ENCODE data around the gene RPS25. TPM values are rescaled to one million over a fixed set of nuclear protein-coding genes. Genes with fewer than 3 reads are reported as not detected.

The RPS25 gene
- total and polyA plus RNA-seq, 2 donors from 2014 or later: 852 to 1,047 TPM

- Histone ChIP-seq H3K4me1 (ENCODE audit: control insufficient read depth in 2 of 3, insufficient read depth in 2 of 3, low read depth in 1 of 3, low read length in 3 of 3) (peaks cover 0 to 8% (median 0%) of the 10 kb centered on the region in 3 donors), H3K27ac (ENCODE audit: low read depth in 2 of 2, low read length in 2 of 2) (no peak overlapping the region), H3K27me3 (ENCODE audit: control insufficient read depth, insufficient read depth, low read length) (no peaks in the 10 kb centered on the region), H3K9ac (ENCODE audit: low read length in 3 of 3) (no peak overlapping the region), H3K4me3 (ENCODE audit: low read length in 3 of 3) (no peak overlapping the region), H3K9me3 (ENCODE audit: control insufficient read depth in 2 of 3, insufficient read depth in 1 of 3, low read length in 3 of 3) (no peaks in the 10 kb centered on the region), H3K36me3 (ENCODE audit: control insufficient read depth in 2 of 3, insufficient read depth in 3 of 3, low read length in 3 of 3) (peaks cover 7 to 28% (median 21%) of the 10 kb centered on the region in 3 donors)
- no peak for DNase-seq
- intact Hi-C loops (cut with DNase I): no loop called here
- FAIRE-seq: no peak
- no peak for TF ChIP-seq CTCF (IDR thresholded peaks at IDR 0.05; ENCODE audit: borderline replicate concordance, extremely low read depth, insufficient read depth)
These were observed 3.8 kb downstream of the RPS25 start for GRCh38 chr11:119014209-119014924.

DNA sequence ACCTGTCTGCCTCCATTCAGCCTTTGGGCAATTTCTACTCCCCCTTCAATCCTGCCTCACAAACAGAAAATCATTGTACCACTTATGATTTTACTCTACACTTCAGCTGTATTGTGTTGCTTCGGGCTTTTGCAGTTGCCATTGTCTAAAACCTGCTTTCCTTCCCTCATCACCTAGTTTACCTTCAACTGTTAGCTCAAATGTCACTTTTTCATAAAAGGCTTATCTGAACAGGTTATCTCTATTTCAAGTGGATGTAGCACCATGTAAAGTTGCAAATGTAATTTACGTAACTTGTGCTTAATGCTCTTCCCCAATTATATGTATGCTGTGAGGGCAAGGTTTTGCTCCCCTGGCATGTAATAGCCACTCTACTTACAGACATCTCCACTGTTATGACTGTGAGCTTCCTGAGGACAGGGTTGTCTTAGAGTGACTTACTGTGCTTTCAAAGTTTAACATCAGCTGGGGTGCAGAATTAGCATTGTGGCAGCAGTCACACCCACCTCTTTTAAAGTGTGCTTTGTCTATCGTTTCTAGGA, 5.4 kb downstream of the RPS25 start:
- H3K9ac ChIP-seq (ENCODE audit: low read length in 3 of 3): no peak overlapping the region
- peaks cover 7 to 28% (median 24%) of the 10 kb centered on the region in 3 donors for H3K36me3 ChIP-seq (ENCODE audit: control insufficient read depth in 2 of 3, insufficient read depth in 3 of 3, low read length in 3 of 3)
- H3K4me3 ChIP-seq (ENCODE audit: low read length in 3 of 3): no peak overlapping the region
- H3K9me3 ChIP-seq (ENCODE audit: control insufficient read depth in 2 of 3, insufficient read depth in 1 of 3, low read length in 3 of 3): no peaks in the 10 kb centered on the region
- H3K27me3 ChIP-seq (ENCODE audit: control insufficient read depth, insufficient read depth, low read length): no peaks in the 10 kb centered on the region
- DNase-seq: no peak
- H3K27ac ChIP-seq (ENCODE audit: low read depth in 2 of 2, low read length in 2 of 2): no peak overlapping the region
- no peak for TF ChIP-seq CTCF (IDR thresholded peaks at IDR 0.05; ENCODE audit: borderline replicate concordance, extremely low read depth, insufficient read depth)
- peaks cover 0 to 8% (median 0%) of the 10 kb centered on the region in 3 donors for H3K4me1 ChIP-seq (ENCODE audit: control insufficient read depth in 2 of 3, insufficient read depth in 2 of 3, low read depth in 1 of 3, low read length in 3 of 3)
- no peak for FAIRE-seq
- intact Hi-C loops (cut with DNase I): no loop called here

DNA sequence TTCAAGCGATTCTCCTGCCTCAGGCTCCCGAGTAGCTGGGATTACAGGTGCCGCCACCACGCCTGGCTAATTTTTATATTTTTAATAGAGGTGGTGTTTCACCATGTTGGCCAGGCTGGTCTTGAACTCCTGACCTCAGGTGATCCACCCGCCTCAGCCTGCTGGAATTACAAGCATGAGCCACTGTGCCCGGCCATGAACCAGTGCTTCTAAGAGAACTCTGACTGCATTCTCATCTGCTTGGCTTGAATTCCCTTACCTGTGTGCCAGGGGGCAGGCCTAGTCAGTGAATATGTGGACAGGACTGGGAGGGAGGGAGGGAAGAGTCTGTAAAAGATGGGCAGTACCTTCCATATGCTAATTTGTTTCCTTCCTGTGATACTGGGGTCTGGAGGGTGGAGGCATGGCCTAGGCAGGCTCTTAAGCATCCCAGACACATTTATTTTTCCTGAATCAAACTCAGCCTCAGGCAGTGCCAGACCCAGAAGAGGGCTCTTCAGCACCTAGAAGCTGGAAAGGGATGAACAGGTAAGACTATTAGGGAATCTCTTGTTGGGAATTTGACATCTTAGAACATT, 6.6 kb downstream of the RPS25 start:
- no peak overlapping the region for H3K27ac ChIP-seq (ENCODE audit: low read depth in 2 of 2, low read length in 2 of 2)
- FAIRE-seq (no peak), DNase-seq (no peak)
- no peak overlapping the region for H3K4me3 ChIP-seq (ENCODE audit: low read length in 3 of 3)
- intact Hi-C loops (cut with DNase I): no loop called here
- peaks cover 7 to 26% (median 24%) of the 10 kb centered on the region in 3 donors for H3K36me3 ChIP-seq (ENCODE audit: control insufficient read depth in 2 of 3, insufficient read depth in 3 of 3, low read length in 3 of 3)
- H3K4me1 ChIP-seq (ENCODE audit: control insufficient read depth in 2 of 3, insufficient read depth in 2 of 3, low read depth in 1 of 3, low read length in 3 of 3): peaks cover 0 to 2% (median 0%) of the 10 kb centered on the region in 3 donors
- H3K9ac ChIP-seq (ENCODE audit: low read length in 3 of 3): no peak overlapping the region
- TF ChIP-seq CTCF (IDR thresholded peaks at IDR 0.05; ENCODE audit: borderline replicate concordance, extremely low read depth, insufficient read depth): no peak
- H3K27me3 ChIP-seq (ENCODE audit: control insufficient read depth, insufficient read depth, low read length): no peaks in the 10 kb centered on the region
- H3K9me3 ChIP-seq (ENCODE audit: control insufficient read depth in 2 of 3, insufficient read depth in 1 of 3, low read length in 3 of 3): no peaks in the 10 kb centered on the region
